ENCODE data around the gene KIF20A.

The KIF20A gene

DNA sequence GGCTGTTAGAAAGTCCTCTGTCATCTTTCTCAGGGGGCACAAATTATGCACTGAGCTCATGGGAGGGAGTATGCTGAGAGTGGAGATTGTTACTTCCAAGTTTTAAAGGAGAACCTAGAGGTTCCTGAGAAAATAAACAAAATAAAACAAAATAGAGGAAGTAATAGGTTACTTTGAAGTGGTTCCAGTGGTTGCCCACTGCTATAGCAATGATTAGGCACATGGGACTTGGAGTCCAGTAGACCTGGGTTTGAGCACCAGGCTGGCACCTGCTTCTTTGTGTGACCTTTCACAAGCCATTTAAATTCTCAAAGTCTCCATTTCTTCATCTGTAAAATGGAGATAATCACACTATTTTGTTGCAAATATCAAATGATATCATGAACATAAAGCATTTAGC, 48.0 kb downstream of the KIF20A start:
- no peaks in the 10 kb centered on the region for H3F3A ChIP-seq (ENCODE audit: control insufficient read depth, insufficient read depth)
- H3K27me3 ChIP-seq (ENCODE audit: control insufficient read depth, low read length) = peaks cover 7% of the 10 kb centered on the region; the same call in 1 of the 2 replicates
- H3K4me1 ChIP-seq (ENCODE audit: control insufficient read depth, low read length) = peaks cover 5% of the 10 kb centered on the region
- H3K36me3 ChIP-seq (ENCODE audit: control insufficient read depth, low read length) = no peaks in the 10 kb centered on the region
- H3K79me2 ChIP-seq (ENCODE audit: control insufficient read depth, low read length) = no peaks in the 10 kb centered on the region
- no peaks in the 10 kb centered on the region for H3K9me2 ChIP-seq (replicated peaks; ENCODE audit: control insufficient read depth, low read length)
- no peak overlapping the region for H3K4me2 ChIP-seq (ENCODE audit: low read length)
- peaks cover 5% of the 10 kb centered on the region; the same call in 1 of the 2 replicates for H3K9me3 ChIP-seq (ENCODE audit: control insufficient read depth, insufficient read depth, low read length)
- H3K4me3 ChIP-seq (ENCODE audit: low read length) = no peak overlapping the region
- H3K27ac ChIP-seq (ENCODE audit: low read depth, low read length) = no peak overlapping the region
- H4K20me1 ChIP-seq (ENCODE audit: control insufficient read depth, insufficient read depth, low read depth, low read length) = no peaks in the 10 kb centered on the region
- TF ChIP-seq EZH2phosphoT487 (IDR thresholded peaks at IDR 0.05; ENCODE audit: borderline replicate concordance, low read length) = no peak
- TF ChIP-seq, protein P1, sequence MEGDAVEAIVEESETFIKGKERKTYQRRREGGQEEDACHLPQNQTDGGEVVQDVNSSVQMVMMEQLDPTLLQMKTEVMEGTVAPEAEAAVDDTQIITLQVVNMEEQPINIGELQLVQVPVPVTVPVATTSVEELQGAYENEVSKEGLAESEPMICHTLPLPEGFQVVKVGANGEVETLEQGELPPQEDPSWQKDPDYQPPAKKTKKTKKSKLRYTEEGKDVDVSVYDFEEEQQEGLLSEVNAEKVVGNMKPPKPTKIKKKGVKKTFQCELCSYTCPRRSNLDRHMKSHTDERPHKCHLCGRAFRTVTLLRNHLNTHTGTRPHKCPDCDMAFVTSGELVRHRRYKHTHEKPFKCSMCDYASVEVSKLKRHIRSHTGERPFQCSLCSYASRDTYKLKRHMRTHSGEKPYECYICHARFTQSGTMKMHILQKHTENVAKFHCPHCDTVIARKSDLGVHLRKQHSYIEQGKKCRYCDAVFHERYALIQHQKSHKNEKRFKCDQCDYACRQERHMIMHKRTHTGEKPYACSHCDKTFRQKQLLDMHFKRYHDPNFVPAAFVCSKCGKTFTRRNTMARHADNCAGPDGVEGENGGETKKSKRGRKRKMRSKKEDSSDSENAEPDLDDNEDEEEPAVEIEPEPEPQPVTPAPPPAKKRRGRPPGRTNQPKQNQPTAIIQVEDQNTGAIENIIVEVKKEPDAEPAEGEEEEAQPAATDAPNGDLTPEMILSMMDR (IDR thresholded peaks at IDR 0.05; ENCODE audit: low read depth, low read length, poor library complexity, severe bottlenecking) = no peak

DNA sequence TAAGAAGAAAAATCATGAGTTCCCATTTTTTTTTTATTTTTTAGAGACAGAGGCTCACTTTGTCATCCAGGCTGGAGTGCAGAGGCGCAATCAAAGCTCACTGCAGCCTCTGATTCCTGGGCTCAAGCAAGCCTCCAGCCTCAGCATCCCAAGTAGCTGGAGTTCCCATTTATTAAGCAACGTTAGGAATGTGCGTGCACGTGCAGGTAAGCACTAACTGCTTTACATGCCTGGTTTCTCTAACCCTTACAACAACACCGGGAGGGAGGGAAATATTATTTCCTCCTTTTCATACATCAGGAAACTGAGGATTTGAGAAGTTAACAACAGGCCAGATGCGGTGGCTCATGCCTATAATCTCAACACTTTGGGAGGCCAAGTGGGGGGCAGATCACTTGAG, 50.5 kb downstream of the KIF20A start:
- TF ChIP-seq, protein P1 (IDR thresholded peaks at IDR 0.05; ENCODE audit: low read depth, low read length, poor library complexity, severe bottlenecking) = no peak
- TF ChIP-seq EZH2phosphoT487 (IDR thresholded peaks at IDR 0.05; ENCODE audit: borderline replicate concordance, low read length) = no peak
- no peaks in the 10 kb centered on the region for H3K79me2 ChIP-seq (ENCODE audit: control insufficient read depth, low read length)
- H3K27ac ChIP-seq (ENCODE audit: low read depth, low read length) = no peak overlapping the region
- H3K4me1 ChIP-seq (ENCODE audit: control insufficient read depth, low read length) = peaks cover 5% of the 10 kb centered on the region
- H4K20me1 ChIP-seq (ENCODE audit: control insufficient read depth, insufficient read depth, low read depth, low read length) = no peaks in the 10 kb centered on the region
- no peaks in the 10 kb centered on the region for H3K9me2 ChIP-seq (replicated peaks; ENCODE audit: control insufficient read depth, low read length)
- H3K4me2 ChIP-seq (ENCODE audit: low read length) = no peak overlapping the region
- no peaks in the 10 kb centered on the region for H3F3A ChIP-seq (ENCODE audit: control insufficient read depth, insufficient read depth)
- H3K9me3 ChIP-seq (ENCODE audit: control insufficient read depth, insufficient read depth, low read length) = peaks cover 5% of the 10 kb centered on the region; the same call in 1 of the 2 replicates
- peaks cover 11% of the 10 kb centered on the region; the same call in 1 of the 2 replicates for H3K27me3 ChIP-seq (ENCODE audit: control insufficient read depth, low read length)
- no peaks in the 10 kb centered on the region for H3K36me3 ChIP-seq (ENCODE audit: control insufficient read depth, low read length)
- no peak overlapping the region for H3K4me3 ChIP-seq (ENCODE audit: low read length)

GRCh38 chr5:138230261-138230660, 51.3 kb downstream of the KIF20A start:
- Histone ChIP-seq H3F3A (ENCODE audit: control insufficient read depth, insufficient read depth) (no peaks in the 10 kb centered on the region), H3K4me2 (ENCODE audit: low read length) (no peak overlapping the region), H3K36me3 (ENCODE audit: control insufficient read depth, low read length) (no peaks in the 10 kb centered on the region), H3K4me1 (ENCODE audit: control insufficient read depth, low read length) (peaks cover 5% of the 10 kb centered on the region), H3K9me2 (replicated peaks; ENCODE audit: control insufficient read depth, low read length) (no peaks in the 10 kb centered on the region), H3K4me3 (ENCODE audit: low read length) (no peak overlapping the region), H3K9me3 (ENCODE audit: control insufficient read depth, insufficient read depth, low read length) (peaks cover 5% of the 10 kb centered on the region; the same call in 1 of the 2 replicates), H4K20me1 (ENCODE audit: control insufficient read depth, insufficient read depth, low read depth, low read length) (no peaks in the 10 kb centered on the region), H3K79me2 (ENCODE audit: control insufficient read depth, low read length) (no peaks in the 10 kb centered on the region), H3K27ac (ENCODE audit: low read depth, low read length) (no peak overlapping the region), H3K27me3 (ENCODE audit: control insufficient read depth, low read length) (peaks cover 11% of the 10 kb centered on the region; the same call in 1 of the 2 replicates)
- TF ChIP-seq EZH2phosphoT487 (IDR thresholded peaks at IDR 0.05; ENCODE audit: borderline replicate concordance, low read length) = no peak
- TF ChIP-seq, protein P1 (IDR thresholded peaks at IDR 0.05; ENCODE audit: low read depth, low read length, poor library complexity, severe bottlenecking) = no peak

All from DOHH2 (cell line).